ENCODE data around the gene RAB12. TPM values are rescaled to one million over a fixed set of nuclear protein-coding genes. Genes with fewer than 3 reads are reported as not detected.

The RAB12 gene
- total RNA-seq, 1 experiment from 2014 or later, result 51.3 TPM

GRCh38 chr18:8673256-8674209 is 64.3 kb downstream of the RAB12 start:
- H3K79me1 ChIP-seq (ENCODE audit: insufficient read depth, low read depth, low read length, poor library complexity, severe bottlenecking), result no peaks in the 10 kb centered on the region
- H3K56ac ChIP-seq (ENCODE audit: insufficient read length, low read depth, low read length), result no peak overlapping the region
- H2BK12ac ChIP-seq (ENCODE audit: insufficient read length, low read depth, low read length), result no peak overlapping the region
- Mint-ChIP-seq H3K36me3 (ENCODE audit: insufficient read depth in 1 of 3, low read depth in 3 of 3) (peaks cover 0 to 8% (median 0%) of the 10 kb centered on the region in 3 experiments; a peak in 2 of 7 replicates), H3K4me1 (peaks cover 21 to 25% of the 10 kb centered on the region in 2 experiments), H3K4me3 (no peak overlapping the region), H3K27ac (peak overlapping the region in 2 of 3 experiments; percentile 33 to 39; a peak in 2 of 7 replicates), H3K27me3 (ENCODE audit: low read depth) (no peaks in the 10 kb centered on the region), H3K9me3 (peaks cover 0 to 7% of the 10 kb centered on the region in 2 experiments; a peak in 2 of 5 replicates)
- no peaks in the 10 kb centered on the region for H4K20me1 ChIP-seq (ENCODE audit: control insufficient read depth, insufficient read depth, insufficient read length)
- no peak overlapping the region for H2BK20ac ChIP-seq (ENCODE audit: low read depth, low read length, poor library complexity, severe bottlenecking)
- H3K4ac ChIP-seq (ENCODE audit: low read depth, low read length), result no peak overlapping the region
- H2BK15ac ChIP-seq (ENCODE audit: low read depth, low read length), result no peak overlapping the region
- no peak overlapping the region for H2BK5ac ChIP-seq (ENCODE audit: insufficient read length, low read length)
- H4K91ac ChIP-seq (ENCODE audit: insufficient read length, low read depth, low read length), result no peak overlapping the region
- H2BK120ac ChIP-seq (ENCODE audit: low read depth, low read length, poor library complexity, severe bottlenecking), result no peak overlapping the region
- no peak overlapping the region for H2AFZ ChIP-seq (ENCODE audit: low read length)
- no peak overlapping the region for H3K27ac ChIP-seq (ENCODE audit: insufficient read length, low read depth, low read length)
- H3K23ac ChIP-seq (ENCODE audit: insufficient read length, low read depth, low read length), result no peak overlapping the region
- no peak overlapping the region for H3K9ac ChIP-seq (ENCODE audit: extremely low read depth, insufficient read length, low read length)
- H3K79me2 ChIP-seq (ENCODE audit: insufficient read depth, low read length), result no peaks in the 10 kb centered on the region
- no peak overlapping the region for H2AK5ac ChIP-seq (ENCODE audit: insufficient read length, low read length)
- H4K5ac ChIP-seq (ENCODE audit: insufficient read length, low read depth, low read length), result no peak overlapping the region
- H3K4me1 ChIP-seq (ENCODE audit: insufficient read depth, low read length), result no peaks in the 10 kb centered on the region
- no peak overlapping the region for H3K14ac ChIP-seq (ENCODE audit: insufficient read depth, low read length)
- no peak for DNase-seq
- no peak overlapping the region for H4K8ac ChIP-seq (replicated peaks; ENCODE audit: insufficient read length, low read depth, low read length)
- H3K4me2 ChIP-seq (ENCODE audit: insufficient read depth, insufficient read length, low read length), result no peak overlapping the region
- no peaks in the 10 kb centered on the region for H3K9me3 ChIP-seq (ENCODE audit: control insufficient read depth, low read depth, low read length)
- WGBS (ENCODE audit: extremely low coverage, insufficient read length, low lambda C conversion rate), result no CpG with 5 or more reads among the region's 9 CpGs
- H3K23me2 ChIP-seq (ENCODE audit: insufficient read length, low read depth, low read length, poor library complexity, severe bottlenecking), result no peaks in the 10 kb centered on the region
- H3T11ph ChIP-seq (ENCODE audit: low read length), result no peak overlapping the region
- H3K27me3 ChIP-seq (ENCODE audit: insufficient read depth, low read length), result no peaks in the 10 kb centered on the region
- no peak overlapping the region for H3K18ac ChIP-seq (ENCODE audit: insufficient read length, low read depth, low read length)
- TF ChIP-seq CTCF (conservative IDR thresholded peaks at IDR 0.05), result no peak
